Measurements from ENCODE around the gene SETD9. TPM values are rescaled to one million over a fixed set of nuclear protein-coding genes. Genes with fewer than 3 reads are reported as not detected.

SETD9 gene
- total and polyA plus RNA-seq, 12 donors, result 6.8 to 26.2 (median 16.1) TPM

DNA sequence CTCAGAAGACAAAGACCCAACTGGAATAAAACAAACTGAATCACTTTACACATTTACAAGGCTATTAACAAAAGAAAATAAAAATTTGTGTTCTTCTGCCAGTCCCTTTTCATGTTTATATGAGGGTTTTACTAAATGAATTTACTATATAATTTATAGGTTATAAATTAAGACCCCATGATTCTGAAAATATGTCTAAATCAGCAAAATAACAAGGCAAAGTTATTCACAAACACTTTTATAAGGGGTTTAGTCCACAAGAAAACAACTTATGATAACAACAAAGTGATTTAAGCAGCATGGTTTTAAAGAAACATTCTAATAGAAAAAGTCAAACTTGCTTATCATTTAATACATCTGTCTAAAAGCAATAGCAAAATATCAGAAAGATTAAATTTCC is 37.7 kb downstream of the SETD9 start:
- DNase-seq (no peak), ATAC-seq (no peak)
- Histone ChIP-seq H3K27ac (no peak overlapping the region), H3K9me3 (no peaks in the 10 kb centered on the region), H3K4me1 (peaks cover 0 to 20% (median 17%) of the 10 kb centered on the region in 9 donors), H3K4me3 (no peak overlapping the region), H3K36me3 (peaks cover 0 to 81% (median 35%) of the 10 kb centered on the region in 9 donors), H3K27me3 (no peaks in the 10 kb centered on the region)
- TF ChIP-seq, protein P1, sequence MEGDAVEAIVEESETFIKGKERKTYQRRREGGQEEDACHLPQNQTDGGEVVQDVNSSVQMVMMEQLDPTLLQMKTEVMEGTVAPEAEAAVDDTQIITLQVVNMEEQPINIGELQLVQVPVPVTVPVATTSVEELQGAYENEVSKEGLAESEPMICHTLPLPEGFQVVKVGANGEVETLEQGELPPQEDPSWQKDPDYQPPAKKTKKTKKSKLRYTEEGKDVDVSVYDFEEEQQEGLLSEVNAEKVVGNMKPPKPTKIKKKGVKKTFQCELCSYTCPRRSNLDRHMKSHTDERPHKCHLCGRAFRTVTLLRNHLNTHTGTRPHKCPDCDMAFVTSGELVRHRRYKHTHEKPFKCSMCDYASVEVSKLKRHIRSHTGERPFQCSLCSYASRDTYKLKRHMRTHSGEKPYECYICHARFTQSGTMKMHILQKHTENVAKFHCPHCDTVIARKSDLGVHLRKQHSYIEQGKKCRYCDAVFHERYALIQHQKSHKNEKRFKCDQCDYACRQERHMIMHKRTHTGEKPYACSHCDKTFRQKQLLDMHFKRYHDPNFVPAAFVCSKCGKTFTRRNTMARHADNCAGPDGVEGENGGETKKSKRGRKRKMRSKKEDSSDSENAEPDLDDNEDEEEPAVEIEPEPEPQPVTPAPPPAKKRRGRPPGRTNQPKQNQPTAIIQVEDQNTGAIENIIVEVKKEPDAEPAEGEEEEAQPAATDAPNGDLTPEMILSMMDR (IDR thresholded peaks at IDR 0.05), result no peak
- intact Hi-C loops (cut with DNase I), result loop anchor here in 1 of 10 donors (5.0 kb wide), 1 partner anchor 35 kb away; no protein-coding TSS in a partner anchor

DNA sequence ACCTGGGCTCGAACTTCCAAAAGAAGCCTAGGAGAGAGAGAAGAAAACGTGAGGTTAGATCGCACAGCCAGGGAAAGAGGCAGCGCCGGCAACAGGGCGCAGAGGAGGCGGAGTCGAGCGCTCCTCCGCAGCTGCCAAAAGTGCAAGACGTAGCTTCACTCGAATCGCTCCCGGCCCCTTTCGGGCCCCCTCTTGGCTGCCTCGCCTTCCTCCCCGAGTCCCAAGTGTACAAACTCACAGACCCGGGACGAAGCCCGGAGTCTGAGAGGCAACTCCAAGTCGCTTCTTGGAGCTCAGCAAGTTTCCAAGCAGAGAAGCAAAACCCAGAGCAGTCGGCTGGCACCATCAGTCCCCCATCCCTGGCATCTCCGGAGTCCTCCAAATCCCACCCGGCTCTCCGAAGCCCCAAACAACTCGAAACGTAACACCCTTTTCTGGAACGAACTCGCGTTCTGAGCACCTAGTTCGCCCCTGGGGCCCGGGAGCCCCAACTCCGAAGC is 41.3 kb downstream of the SETD9 start:
- intact Hi-C loops (cut with DNase I), result loop anchor here in 4 of 10 donors (5.0 kb wide), 4 partner anchors 38 to 272 kb away; partner anchors contain the start of gene SETD9 (in 3 of the 4)
- TF ChIP-seq, protein P1 (IDR thresholded peaks at IDR 0.05), result no peak
- H3K4me3 ChIP-seq, result peak overlapping the region; percentile 66 to 96 (median 88)
- peak overlapping the region in 9 of 10 donors; percentile 80 to 95 (median 87) for H3K27ac ChIP-seq
- WGBS, 2 donors, result 0% methylated on average over 33 of the region's 33 CpGs
- H3K9me3 ChIP-seq, result no peaks in the 10 kb centered on the region
- H3K36me3 ChIP-seq, result peaks cover 0 to 44% (median 13%) of the 10 kb centered on the region in 9 donors
- peaks cover 0 to 27% (median 18%) of the 10 kb centered on the region in 9 donors for H3K4me1 ChIP-seq
- H3K27me3 ChIP-seq, result peaks cover 0 to 24% (median 0%) of the 10 kb centered on the region in 7 donors
- ATAC-seq (peak; percentile 61 to 92 (median 83)), DNase-seq (peak; percentile 64 to 70)

DNA sequence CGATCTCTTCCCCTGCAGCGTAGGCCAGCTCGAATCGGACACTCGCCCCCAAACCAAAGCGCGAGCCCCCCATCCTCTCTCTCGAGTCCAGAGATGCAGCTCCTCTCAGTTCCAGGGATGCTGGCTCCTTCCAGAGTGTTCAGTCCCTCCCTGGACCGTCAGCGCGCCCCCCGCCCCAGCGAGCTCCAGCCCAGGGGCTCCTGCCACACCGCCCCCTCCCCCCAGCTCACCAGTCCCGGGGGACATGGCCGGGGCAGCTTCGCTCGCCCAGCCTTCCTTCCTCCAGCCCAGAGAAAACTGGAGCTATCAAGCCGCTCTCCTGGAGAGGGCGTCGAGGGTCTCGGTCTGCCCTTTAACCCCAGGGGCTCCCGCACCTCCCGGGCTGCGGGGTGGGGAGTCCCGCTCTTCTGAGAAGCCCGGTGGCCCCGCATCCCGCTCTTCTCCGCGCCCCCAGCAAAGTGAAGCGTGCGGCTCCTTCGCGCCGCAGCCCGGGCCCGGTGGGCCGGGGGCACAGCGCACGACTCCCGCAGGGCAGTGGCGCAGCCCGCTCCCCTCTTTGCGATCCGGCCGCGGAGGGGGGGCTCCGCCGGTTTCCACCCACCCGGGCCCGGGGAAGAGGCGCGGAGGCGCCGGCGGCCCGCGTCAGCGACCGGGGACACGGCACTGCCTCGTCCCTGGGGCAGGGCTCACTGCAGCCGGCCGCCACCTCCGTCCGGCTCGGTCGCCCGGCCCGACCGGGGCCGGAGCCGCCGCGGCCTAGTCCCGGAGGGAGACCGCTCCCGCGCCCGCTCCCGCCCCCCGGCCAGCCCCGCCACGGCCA is 41.9 kb downstream of the SETD9 start:
- TF ChIP-seq, protein P1 (IDR thresholded peaks at IDR 0.05), result peak in 1 of 9 donors; percentile 12
- H3K9me3 ChIP-seq, result no peaks in the 10 kb centered on the region
- H3K27ac ChIP-seq, result peak overlapping the region; percentile 74 to 95 (median 86)
- intact Hi-C loops (cut with DNase I), result loop anchor here in 4 of 10 donors (5.0 kb wide), 4 partner anchors 39 to 271 kb away; partner anchors contain the start of gene SETD9 (in 3 of the 4)
- H3K4me1 ChIP-seq, result peaks cover 0 to 27% (median 18%) of the 10 kb centered on the region in 9 donors
- ATAC-seq (peak; percentile 58 to 73 (median 60)), DNase-seq (peak; percentile 24 to 40)
- H3K36me3 ChIP-seq, result peaks cover 0 to 38% (median 6%) of the 10 kb centered on the region in 9 donors
- 0 to 1% methylated on average over 52 to 85 of the region's 85 CpGs for WGBS, 2 donors
- H3K4me3 ChIP-seq, result peak overlapping the region; percentile 66 to 96 (median 88)
- H3K27me3 ChIP-seq, result peaks cover 0 to 24% (median 0%) of the 10 kb centered on the region in 7 donors

GRCh38 chr5:56951946-56952691 is 42.7 kb downstream of the SETD9 start, which contains the start of gene MIER3:
TSS of gene MIER3 (minus strand) at chr5:56952123. CDS start at chr5:56952102, 21 bp downstream.
- TF ChIP-seq, protein P1 (IDR thresholded peaks at IDR 0.05), result no peak
- Histone ChIP-seq H3K9me3 (no peaks in the 10 kb centered on the region), H3K27me3 (peaks cover 0 to 31% (median 0%) of the 10 kb centered on the region in 7 donors), H3K27ac (peak within 1 kb of the TSS; percentile 74 to 95 (median 86)), H3K4me1 (peaks cover 0 to 27% (median 18%) of the 10 kb centered on the region in 9 donors), H3K36me3 (peaks cover 0 to 30% (median 4%) of the 10 kb centered on the region in 9 donors), H3K4me3 (peak within 1 kb of the TSS; percentile 66 to 96 (median 88))
- DNase-seq, result peak; percentile 75 to 83
- 0% methylated on average over 87 to 89 of the region's 89 CpGs for WGBS, 2 donors
- intact Hi-C loops (cut with DNase I), result loop anchor here in 4 of 10 donors (5.0 kb wide), 4 partner anchors 40 to 270 kb away; partner anchors contain the start of gene SETD9 (in 3 of the 4)
- peak; percentile 89 to 96 (median 96) for ATAC-seq

Data from heart right ventricle (tissue), 16 donors.